AG08395 (cell line): ENCODE measurements around the gene IRF2BP2.

Source experiments
- DNase-seq: peaks from one replicate; pipeline ENCODE4 v3.0.0; 2012; ENCODE audit warnings: mixed read lengths, low spot score

IRF2BP2 gene

GRCh38 chr1:234555390-234556024, 54.5 kb downstream of the IRF2BP2 start:
- DNase-seq, result no peak

GRCh38 chr1:234554698-234555311, 55.2 kb downstream of the IRF2BP2 start:
- DNase-seq, result no peak
